Mucosa of descending colon (tissue), 3 donors: ENCODE measurements around the gene RGS7. TPM values are rescaled to one million over a fixed set of nuclear protein-coding genes. Genes with fewer than 3 reads are reported as not detected.
"Not testable (repeated sequence)": the region's sequence is repeated elsewhere in the genome, so short reads cannot be mapped to it uniquely, and the experiment has no call there.

Source experiments
- ATAC-seq: fragments of 200-7000 bp; cut with Tn5 transposase; one replicate; pipeline ENCODE4 v1.9.1; 2020; ENCODE audit warnings: mild to moderate bottlenecking, moderate library complexity
- DNase-seq, 3 donors: peaks; one replicate each; pipeline ENCODE4 v3.0.0-alpha.2; 2020
- H3K36me3 ChIP-seq: fragments of 200-600 bp; one replicate; pipeline ENCODE4 v1.8.0; 2021; ENCODE audit warnings: low read depth, mild to moderate bottlenecking
- H3K4me1 ChIP-seq: fragments of 200-600 bp; one replicate; pipeline ENCODE4 v1.8.0; 2021; ENCODE audit warnings: low read depth, mild to moderate bottlenecking
- H3K4me3 ChIP-seq: fragments of 200-600 bp; one replicate; pipeline ENCODE4 v1.8.0; 2021; ENCODE audit warnings: mild to moderate bottlenecking
- H3K9me3 ChIP-seq: fragments of 200-600 bp; one replicate; pipeline ENCODE4 v1.8.0; 2021; ENCODE audit warnings: mild to moderate bottlenecking
- intact Hi-C, 2 donors: fragments of 100-400 bp; cut with DNase I in 1 of 2; cut with micrococcal nuclease in 1 of 2; formaldehyde crosslinking; loops; one replicate each; pipeline versions ENCODE4 v1.11.0 to v1.11.1; 2022; cut with DNase I, micrococcal nuclease
- total RNA-seq, 3 donors: library from RNA; stranded (reverse); fragmentation: NEBNext Ultra II Directional in 2 of 3; extraction: Animal tissue kit (Norgen Biotek cat#: 25700) in 2 of 3; gene quantifications; one replicate each; pipeline versions ENCODE4 v1.2.1 to v1.2.4, GENCODE V29; 2021 to 2023
- TF ChIP-seq, protein P1 (sequence below): fragments of 200-600 bp; IDR thresholded peaks from one replicate; pipeline ENCODE4 v1.8.0; 2022; ENCODE audit warnings: antibody characterized with exemption, mild to moderate bottlenecking
- donor health status: DM: no; HTN: no; CAD: no; lungs with moderate emphysema.
- donor health status: DM: no; HTN: no; CAD: no.
- donor health status: DM: no; HTN: yes; CAD: no.

RGS7 gene
- total RNA-seq, 3 donors from 2014 or later, result 0.51 TPM; not detected in 2

- intact Hi-C loops, result no loop called here
- Histone ChIP-seq H3K4me1 (no peaks in the 10 kb centered on the region), H3K36me3 (no peaks in the 10 kb centered on the region), H3K9me3 (no peaks in the 10 kb centered on the region), H3K4me3 (no peak overlapping the region)
- no peak for DNase-seq
- no peak for ATAC-seq
- TF ChIP-seq, protein P1, sequence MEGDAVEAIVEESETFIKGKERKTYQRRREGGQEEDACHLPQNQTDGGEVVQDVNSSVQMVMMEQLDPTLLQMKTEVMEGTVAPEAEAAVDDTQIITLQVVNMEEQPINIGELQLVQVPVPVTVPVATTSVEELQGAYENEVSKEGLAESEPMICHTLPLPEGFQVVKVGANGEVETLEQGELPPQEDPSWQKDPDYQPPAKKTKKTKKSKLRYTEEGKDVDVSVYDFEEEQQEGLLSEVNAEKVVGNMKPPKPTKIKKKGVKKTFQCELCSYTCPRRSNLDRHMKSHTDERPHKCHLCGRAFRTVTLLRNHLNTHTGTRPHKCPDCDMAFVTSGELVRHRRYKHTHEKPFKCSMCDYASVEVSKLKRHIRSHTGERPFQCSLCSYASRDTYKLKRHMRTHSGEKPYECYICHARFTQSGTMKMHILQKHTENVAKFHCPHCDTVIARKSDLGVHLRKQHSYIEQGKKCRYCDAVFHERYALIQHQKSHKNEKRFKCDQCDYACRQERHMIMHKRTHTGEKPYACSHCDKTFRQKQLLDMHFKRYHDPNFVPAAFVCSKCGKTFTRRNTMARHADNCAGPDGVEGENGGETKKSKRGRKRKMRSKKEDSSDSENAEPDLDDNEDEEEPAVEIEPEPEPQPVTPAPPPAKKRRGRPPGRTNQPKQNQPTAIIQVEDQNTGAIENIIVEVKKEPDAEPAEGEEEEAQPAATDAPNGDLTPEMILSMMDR, result no peak
Measured at GRCh38 chr1:241102664-241103063, 254.3 kb downstream of the RGS7 start.

DNA sequence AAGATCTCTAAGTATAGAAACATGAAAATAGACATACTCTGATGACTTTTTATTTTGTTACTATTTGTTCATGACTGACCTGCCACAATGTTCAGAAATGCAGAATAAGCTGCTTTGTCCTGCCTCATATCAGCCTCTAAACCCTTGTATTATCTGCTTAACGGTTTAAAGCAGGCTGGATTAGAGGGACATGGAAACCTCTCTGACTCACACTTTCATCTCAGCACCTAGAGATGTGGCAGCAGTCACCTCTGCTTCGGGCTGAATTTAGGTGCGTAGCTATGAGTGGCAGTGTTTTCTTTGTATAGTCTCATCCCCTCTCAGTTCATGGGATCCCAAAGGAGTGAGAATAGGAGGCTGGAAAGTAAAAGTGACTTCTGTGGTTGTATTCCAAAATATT lies 255.4 kb downstream of the RGS7 start:
- Histone ChIP-seq H3K4me1 (no peaks in the 10 kb centered on the region), H3K9me3 (no peaks in the 10 kb centered on the region), H3K36me3 (no peaks in the 10 kb centered on the region), H3K4me3 (no peak overlapping the region)
- TF ChIP-seq, protein P1, result no peak
- DNase-seq (no peak), ATAC-seq (no peak)
- intact Hi-C loops, result no loop called here

DNA sequence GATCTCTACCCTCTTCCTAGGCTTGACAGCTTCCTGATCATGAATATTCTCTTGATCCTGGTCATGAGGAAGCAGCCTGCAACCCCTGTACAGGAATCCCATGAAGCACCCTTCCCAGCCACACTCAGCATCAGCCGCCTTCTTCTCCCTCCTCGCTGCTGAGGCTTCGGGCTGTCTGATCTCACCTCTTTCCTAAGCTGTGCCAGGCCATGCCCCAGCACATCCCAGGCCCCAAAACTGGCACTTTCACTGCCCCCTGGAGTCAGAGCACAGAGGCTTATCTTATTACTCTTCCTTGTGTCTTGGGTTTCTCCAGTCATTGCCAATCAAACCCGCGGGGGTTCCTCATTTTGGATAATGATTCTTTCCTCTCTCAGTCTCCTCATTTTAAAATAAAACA lies 259.5 kb downstream of the RGS7 start:
- intact Hi-C loops, result no loop called here
- Histone ChIP-seq H3K9me3 (no peaks in the 10 kb centered on the region), H3K36me3 (no peaks in the 10 kb centered on the region), H3K4me3 (no peak overlapping the region), H3K4me1 (no peaks in the 10 kb centered on the region)
- no peak for DNase-seq
- ATAC-seq, result no peak
- TF ChIP-seq, protein P1, result no peak

GRCh38 chr1:241096982-241097381 lies 260.0 kb downstream of the RGS7 start:
- TF ChIP-seq, protein P1, result no peak
- Histone ChIP-seq H3K4me1 (no peaks in the 10 kb centered on the region), H3K36me3 (no peaks in the 10 kb centered on the region), H3K4me3 (no peak overlapping the region), H3K9me3 (no peaks in the 10 kb centered on the region)
- DNase-seq, result no peak
- no peak for ATAC-seq
- intact Hi-C loops, result no loop called here

- H3K9me3 ChIP-seq, result no peaks in the 10 kb centered on the region
- H3K4me1 ChIP-seq, result no peaks in the 10 kb centered on the region
- ATAC-seq (no peak), DNase-seq (no peak)
- intact Hi-C loops, result no loop called here
- TF ChIP-seq, protein P1, result no peak
- no peaks in the 10 kb centered on the region for H3K36me3 ChIP-seq
- H3K4me3 ChIP-seq, result no peak overlapping the region
Measured at GRCh38 chr1:241095847-241096246, 261.2 kb downstream of the RGS7 start.

DNA sequence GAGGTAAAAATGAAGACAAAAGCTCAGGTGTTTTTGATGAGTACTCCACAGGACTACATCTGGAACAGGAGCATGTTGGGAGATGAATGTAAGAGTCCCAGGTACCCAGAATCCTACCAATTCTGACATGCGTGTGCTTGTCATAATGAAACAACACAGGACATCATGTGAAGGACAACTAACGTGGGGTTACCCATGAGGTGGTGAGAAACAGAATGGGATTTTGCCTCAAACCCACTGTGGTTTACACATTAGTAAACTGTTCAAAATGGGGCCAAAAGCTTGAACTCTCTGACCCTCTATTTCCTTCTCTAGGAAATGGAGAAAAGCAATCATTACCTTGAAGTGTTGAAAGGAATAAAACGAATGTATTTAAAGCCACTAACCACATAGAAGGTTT lies 266.2 kb downstream of the RGS7 start:
- Histone ChIP-seq H3K4me3 (no peak overlapping the region), H3K9me3 (no peaks in the 10 kb centered on the region), H3K36me3 (no peaks in the 10 kb centered on the region), H3K4me1 (no peaks in the 10 kb centered on the region)
- intact Hi-C loops, result no loop called here
- DNase-seq, result no peak
- TF ChIP-seq, protein P1, result no peak
- no peak for ATAC-seq

GRCh38 chr1:241089066-241089465 lies 267.9 kb downstream of the RGS7 start:
- H3K9me3 ChIP-seq, intact Hi-C loops, ATAC-seq: not testable (repeated sequence)

DNA sequence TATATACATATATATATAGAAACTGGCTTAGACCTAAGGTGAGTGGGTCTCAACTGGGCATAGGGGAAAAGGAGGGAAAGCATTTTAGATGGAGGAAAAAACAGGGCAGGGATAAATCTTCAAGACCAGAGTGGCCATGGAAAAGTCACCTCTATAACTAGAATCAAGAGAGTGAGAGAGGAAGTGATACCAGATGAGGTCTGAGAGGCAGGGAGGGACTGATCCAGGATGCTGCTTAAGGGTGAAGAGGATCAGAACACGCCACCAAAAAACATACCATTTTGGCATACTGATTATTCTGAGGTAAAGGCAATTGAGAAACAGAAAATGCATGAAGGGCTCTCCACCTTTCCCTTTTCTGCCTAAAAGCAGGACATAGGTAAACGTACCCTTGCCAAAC lies 268.9 kb downstream of the RGS7 start:
- DNase-seq, ATAC-seq, H3K4me3 ChIP-seq, H3K9me3 ChIP-seq, intact Hi-C loops, H3K4me1 ChIP-seq, H3K36me3 ChIP-seq: not testable (repeated sequence)

More at GRCh38 chr1:241089066-241089465, 267.9 kb downstream of the RGS7 start:
- DNase-seq, H3K4me1 ChIP-seq, H3K4me3 ChIP-seq, H3K36me3 ChIP-seq: not testable (repeated sequence)
